ENCODE data around the gene RANBP3.
A peak's percentile ranks its signal among the peaks of the same experiment; 100 is the strongest.
"Not testable (repeated sequence)": the region's sequence is repeated elsewhere in the genome, so short reads cannot be mapped to it uniquely, and the experiment has no call there.

RANBP3 gene

DNA sequence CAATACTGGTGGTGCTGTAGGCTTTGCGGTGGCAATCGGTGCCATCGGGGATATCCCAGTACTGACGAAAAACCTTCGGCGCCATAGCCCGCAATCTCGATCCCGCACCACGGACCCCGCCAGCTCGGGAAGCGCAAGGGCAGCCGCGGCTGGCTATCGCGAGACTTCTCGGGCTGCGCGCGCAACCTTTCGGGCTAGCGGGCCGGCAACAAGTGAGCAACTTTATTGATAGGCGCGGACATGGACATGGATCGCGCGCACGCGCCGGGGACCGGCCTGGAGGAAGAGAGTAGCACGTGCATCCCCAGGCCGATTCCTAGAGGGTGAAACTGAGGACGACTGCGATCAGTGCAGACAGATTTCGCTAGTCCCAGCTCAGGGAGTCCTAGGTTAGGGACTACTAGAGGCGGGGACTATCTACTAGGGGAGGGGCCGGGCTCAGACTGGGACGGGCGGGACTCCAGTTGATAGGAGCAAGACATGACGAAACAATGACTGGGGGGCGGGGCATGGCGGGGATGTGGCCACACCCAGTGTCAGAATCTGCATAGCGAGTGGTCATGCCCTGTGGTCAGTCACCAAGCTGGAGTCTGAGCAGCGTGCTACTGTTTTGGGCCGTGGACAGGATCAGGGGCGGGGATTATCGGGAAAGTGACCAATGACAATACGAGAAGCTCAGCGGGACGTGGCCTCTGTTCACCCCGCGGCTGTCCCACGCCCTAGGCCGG, 74.2 kb downstream of the RANBP3 start, which contains the start of gene NDUFA11:
TSS of gene NDUFA11 (minus strand) at position 167 of the 728 bp plus-strand sequence. CDS start at position 85, 82 bp downstream.
- DNase-seq (ENCODE audit: low read depth) = peak; percentile 93

DNA sequence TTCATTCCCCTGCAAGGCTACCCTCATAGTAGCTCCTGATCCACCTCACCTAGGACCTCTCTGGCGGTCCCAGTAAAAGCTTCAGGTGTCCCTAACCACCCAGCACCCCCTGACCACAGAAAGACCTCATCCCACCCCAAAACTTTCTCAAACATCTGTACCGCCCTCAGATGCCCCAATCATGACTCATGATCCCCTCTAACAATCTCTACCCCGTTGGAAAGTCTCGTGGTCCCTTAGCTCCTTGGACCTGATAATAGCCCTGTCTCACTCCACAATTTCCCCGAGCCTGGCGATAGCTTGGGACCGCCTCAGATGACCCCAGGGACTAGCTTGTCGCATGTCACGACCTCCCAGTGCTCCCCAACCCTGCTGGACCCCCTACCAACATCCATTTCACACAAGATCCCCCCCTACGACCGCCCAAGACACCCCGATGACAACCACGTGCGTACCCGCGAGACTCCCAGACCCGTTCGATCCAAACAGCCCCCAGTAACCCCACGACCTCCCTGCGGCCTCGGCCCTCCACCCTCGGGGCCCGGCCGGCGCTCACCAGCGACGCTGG, 74.8 kb downstream of the RANBP3 start:
- no peak for DNase-seq (ENCODE audit: low read depth)

DNA sequence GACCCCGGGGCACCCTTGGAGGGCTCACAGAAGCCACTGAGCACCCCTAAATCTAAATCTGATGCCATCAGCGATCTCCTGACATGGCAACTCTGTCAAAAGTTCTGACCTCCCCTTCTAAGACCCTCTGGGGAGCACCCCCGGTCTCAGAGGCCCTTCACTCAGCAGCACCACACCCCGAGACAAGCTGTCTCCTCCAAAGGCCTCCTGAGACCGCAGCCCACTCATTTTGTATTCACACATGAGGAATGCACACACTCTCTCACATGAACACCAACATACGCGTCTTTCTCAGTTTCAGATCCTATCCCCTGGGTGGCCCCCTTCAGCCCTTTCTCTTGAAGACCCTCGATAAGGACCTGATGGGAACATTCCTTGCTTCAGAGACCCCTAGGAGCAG, 77.0 kb downstream of the RANBP3 start:
- no peak for DNase-seq (ENCODE audit: low read depth)

DNA sequence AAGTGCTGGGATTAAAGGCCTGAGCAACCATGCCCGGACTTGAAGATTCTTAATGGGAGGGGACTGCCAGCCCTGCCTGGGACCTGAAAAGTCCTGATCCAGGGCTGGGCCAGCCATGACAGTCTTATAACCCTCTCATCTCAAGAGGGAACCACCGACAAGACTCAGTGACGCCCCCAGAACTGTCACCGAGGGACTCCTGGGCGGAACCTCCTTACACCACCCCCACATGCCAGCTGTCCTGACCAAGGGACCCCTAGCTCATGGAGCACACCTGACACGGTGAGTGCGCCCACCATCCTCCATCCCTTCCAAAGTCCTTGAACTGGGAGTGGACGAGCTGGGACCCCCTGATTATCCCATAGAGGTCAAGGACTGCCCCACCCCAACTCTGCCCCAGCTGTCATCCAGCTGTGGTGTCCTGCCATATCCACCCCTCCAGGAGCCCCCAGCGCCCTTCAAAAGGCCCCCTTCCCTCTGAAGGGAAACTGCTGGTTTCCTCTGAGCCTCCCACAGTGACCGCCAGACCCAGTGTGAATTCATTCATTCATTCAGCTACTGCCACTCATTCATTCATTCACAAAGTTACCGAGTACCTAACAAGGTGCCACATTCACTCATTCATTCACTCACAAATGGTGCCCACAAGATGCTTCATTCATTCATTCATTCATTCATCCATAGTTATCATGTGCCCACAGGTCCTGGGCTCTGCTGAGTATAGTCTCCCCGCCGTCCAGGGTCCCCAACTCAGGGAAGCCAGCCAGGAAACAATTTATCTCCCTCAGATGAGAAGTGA, 78.0 kb downstream of the RANBP3 start:
- no peak for DNase-seq (ENCODE audit: low read depth)

DNA sequence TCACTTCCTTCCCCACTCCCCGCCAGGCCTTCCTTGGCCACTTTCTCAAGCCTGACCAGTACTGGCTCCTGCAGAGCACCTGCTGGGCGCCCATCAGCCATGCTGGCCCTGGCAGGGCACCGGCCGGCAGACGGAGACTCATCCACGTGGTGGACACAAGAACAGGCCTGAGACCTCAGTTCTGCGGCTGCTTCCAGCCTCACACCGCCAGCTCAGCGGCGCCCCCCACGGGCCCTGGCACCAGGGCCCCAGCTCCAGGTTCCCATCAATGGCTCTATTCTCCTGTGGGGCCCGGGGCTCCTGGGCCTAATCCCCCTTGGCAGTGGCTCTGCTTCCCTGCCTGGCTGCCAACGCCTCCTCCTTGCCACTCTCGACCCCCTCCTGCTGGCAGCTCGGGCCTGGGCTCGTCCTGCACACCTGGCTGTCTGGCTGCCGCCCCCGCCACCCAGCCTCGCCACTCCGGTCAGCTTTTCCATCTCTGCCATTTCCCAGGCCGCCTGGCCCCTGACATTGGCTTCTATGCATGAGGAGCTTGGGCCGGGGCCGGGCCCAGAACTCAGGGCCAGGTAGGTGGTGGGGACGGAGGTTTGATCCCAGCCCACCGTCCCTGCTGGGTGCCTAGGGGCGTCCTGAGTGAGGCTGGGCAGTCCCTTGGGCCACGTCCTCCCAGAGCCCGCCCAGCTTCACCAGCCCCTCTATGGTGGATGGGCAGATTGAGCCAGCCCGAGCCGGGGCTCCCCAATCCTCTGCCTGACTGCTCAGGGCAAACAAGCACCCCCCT, 80.6 kb downstream of the RANBP3 start:
- DNase-seq (ENCODE audit: low read depth) = no peak

DNA sequence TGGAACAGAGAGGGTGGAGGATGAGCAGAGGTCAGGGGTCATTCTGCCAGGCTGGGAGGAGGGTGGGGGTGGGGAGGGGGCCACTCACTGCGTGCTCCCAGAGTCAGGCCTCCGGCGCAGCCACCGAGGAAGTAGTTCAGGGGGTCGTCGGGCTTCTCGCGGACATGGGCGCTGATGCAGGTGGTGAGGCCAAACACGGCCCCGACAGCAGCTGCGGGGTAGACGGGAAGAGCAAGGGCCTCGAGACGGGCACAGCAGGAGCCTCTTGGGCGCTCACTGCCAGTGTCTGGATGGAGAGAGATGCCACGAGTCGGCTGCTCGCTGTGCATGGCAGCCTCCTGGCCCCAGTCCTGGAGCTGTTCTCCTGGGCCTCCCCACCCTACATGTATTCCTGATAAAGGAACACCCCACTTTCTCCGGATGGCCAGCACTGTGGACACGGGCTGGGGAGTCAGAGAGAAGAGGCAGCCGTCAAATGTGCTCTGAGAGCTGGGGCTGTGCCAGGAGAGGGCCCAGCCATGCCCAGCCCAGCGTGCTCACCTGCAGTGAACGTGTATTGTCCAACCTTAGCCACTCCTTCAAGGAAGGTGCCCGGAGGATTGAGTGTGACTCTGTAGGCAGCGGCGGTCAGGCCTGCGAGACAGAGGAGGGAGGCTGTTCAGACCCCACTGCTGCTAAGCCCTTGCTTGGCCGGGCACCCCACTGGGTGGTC, 81.4 kb downstream of the RANBP3 start:
- DNase-seq (ENCODE audit: low read depth) = no peak

DNA sequence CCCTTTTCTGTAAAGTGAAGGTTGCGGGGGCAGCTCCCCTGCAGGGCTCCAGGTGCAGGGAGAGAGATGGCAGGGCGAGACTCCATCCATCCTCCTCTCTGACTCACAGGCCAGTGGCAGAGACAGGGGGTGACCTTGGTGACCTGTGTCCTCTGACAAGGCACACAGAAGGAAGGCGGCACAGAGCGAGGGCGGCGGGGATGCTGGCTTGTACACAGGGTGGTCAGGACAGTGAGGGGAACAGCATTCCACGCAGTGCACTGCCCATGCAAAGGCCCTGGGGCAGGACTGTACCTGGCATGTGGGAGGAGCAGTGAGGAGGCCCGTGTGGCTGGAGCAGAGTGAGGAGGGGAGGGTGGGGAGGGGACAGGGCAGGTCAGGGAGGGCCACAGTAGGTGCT, 82.0 kb downstream of the RANBP3 start:
- no peak for DNase-seq (ENCODE audit: low read depth)

DNA sequence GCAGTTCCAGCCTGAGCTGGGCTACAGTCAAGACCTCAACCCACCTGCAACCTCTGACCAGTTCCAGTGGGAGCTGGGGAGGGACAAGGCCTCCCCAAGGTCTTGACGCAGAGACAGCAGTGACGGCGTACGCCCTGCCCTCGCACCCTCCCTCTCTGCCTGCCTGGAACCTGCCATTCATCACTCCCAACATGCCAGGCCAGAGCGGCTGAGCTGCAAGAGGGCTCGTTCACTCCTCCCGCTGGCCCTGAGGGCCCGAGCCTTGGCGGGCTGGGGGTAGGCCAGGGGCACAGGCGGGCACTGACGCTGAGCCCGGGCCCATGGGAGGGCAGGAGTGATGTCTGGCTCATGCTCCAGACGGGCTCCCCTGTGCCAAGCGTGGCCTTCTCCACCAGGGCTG, 82.5 kb downstream of the RANBP3 start:
- DNase-seq (ENCODE audit: low read depth) = no peak

DNA sequence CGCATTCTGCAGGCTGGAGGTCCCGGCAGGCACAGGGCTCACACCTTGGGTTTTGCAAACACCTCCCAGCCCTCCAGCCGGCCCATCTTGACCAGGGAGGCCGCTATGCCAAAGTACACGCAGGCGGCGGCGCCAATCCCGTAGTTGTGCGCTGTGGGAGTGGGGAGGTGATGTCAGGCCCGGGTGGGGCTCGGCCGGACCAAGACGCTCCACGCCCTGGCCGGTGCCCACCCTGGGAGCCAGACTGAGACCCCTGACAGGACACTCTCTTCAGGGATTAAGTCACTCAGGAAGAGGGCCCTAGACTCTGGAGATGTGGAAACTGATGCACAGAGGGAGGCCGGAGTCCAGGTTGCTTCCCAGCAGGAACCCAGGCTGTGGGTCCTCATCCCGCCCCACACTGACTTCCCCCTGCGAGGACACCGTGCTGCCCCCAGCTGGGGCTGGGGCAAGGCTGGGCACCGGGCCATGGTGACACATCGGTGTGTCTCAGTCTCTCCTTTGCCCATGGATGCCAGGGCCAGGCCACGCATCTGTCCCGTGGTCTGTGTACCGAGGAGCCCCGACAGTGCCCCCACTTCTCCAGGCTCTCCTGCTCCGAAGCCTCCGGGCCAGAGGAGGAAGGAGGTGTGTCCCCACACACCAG, 83.1 kb downstream of the RANBP3 start:
- no peak for DNase-seq (ENCODE audit: low read depth)

DNA sequence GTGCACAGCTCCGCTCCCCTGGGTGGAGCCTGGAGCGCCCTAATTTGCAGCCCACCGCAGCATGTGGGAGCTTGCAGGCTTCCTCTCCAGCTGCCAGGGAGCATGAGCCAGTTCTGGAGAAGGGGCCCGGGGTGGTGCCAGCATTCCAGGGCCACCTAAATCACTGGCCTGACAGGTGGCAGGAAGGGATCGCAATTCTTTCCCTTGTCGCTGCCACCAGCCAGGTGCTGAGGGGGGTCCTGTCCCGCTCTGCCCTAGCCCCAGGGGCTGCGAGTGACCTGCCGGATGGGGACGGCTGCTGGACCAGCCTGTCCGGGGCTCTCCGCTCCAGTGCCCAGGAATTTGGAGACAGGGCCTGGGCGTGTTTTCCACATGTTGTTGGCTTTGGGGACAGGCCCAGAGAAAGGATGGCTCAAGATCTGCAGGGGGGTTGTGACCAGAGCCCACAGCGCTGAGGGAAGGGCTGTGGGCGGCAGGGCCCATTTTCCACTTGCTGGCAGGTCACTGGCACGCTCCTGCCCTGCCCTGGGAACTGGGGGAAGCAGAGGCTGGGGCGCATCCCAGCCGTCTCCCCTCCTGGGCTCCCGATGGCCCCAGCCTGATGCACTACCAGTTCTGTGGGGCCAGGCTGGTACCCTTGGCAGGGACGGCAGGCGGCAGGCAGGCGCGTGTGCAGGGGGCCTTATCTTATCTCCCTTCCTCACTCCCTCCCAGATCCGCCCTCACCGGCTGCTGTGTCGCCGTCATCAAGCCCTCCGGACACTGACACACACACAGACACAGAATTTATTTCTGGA, 83.8 kb downstream of the RANBP3 start:
- no peak for DNase-seq (ENCODE audit: low read depth)

DNA sequence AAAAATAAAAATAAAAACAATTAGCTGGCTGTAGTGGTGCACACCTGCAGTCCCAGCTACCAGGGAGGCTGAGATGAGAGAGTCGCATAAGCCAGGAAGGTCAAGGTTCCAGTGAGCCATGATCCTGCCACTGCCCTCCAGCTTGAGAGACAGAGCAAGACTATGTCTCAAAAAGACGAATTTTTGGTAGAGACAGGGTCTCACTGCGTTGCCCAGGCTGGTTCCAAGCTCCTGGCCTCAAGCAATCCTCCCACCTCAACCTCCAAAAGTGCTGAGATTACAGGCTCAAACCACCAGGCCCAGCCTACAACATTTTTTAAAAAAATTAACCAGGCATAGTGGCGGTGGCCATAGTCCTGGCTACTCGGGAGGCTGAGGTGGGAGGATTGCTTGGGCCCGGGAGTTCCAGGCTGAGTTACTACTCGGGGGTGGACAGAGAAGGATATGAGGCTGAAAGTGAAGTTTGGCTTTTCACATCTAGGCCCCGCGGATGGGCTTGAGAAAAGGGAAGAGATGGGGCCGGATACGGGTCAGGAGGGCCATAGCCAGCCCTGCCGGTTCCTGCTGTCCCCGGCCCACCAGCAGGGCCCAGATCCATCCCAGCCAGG, 84.5 kb downstream of the RANBP3 start:
- no peak for DNase-seq (ENCODE audit: low read depth)

DNA sequence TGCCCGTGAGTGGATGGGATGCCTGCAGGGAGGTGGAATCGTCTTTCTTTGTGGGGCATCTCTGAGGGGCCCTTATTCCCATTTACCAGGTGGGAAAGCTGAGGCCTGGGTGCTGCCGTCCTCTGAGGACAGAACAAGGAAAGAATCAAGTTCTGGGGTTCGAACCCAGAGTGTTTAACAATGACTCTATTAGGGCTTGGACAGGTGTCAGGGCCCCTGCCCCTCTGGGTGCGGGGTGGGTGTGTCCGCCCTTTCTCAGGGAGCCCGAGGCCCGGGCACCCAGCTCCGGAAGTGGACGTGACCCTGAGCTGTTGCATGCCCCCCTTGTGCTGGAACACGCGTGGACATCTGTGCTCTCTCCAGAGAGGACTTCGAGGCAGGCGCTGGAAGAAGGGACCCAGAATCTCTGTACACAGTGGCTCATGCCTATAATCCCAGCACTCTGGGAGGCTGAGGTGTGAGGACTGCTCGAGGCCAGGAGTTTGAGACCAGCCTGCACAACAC, 85.1 kb downstream of the RANBP3 start:
- no peak for DNase-seq (ENCODE audit: low read depth)

DNA sequence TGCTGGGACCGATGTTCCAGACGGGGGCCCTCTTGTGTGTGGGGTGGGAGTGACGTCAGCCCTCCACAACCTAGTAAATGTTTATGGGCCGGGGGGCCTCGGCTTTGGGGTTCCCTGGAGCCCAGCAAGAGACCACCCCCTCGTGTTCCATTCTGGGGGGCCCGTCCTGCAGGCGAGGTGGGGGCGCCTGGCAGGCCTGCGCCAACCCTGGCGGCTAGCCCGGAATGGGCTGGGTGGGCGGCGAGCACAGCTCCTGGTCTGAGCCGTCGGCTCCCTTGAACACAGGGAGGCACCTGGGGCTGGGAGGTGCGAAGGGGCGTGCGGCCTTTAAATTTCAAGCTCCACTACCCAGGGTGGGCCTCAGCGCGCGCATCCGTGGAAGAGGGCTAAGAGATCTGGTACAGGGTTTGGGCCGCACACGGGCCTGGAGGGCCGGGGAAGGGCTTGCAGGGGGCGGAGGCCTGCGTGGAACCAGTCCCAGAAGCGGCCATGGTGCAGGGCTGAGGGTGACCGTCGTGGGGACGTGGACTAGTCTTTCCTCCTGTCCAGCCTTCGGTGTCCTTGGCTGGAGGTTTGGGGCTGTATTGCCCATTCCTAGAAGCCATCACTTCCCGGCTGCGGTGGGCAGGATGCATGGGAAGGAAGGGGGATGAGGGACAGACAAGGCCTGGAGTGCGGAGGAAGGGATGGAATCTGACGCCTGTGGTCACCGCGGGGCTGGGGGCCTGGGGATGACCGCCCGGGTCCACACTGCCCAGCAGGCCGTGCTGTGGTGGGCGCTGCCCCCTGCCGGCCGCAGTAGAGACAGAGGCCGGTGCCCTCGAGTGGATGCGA, 85.8 kb downstream of the RANBP3 start:
- no peak for DNase-seq (ENCODE audit: low read depth)

DNA sequence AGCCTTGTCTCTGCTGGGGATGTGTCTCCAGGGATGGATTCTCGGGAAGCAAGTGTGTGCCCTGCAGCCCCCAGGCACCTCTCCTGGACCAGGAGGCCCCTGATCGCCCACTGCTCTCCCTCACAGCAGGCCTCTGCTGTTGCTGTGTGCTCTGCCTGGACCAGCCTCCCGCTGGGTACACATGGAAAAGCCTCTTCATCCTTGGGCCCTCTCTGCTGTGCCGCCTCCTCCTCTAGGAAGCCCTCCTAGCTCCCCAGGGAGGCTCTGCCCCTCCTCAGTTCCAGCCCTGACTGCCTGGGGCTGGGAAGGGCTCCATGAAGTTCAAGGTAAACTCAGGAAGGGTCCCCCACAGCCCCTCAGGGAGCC, 86.4 kb downstream of the RANBP3 start:
- no peak for DNase-seq (ENCODE audit: low read depth)

DNA sequence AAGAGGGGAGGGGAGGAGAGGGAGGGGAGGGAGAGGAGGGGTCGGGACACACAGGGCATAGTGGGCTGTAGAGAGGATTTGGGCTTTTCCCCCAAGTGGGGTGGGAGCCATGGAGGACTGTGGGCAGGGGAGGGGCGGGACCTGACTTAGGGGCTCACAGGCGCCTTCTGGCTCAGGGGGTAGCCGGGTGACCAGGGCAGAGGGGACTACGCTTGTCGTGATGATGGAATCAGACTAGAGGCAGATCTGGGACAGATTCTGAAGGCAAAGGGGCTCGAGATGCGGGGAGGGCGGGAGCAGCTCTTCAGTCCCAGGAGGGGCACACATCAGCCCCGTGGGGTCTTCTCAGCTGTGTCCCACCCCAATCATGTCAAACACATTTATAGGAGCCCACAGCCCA, 87.8 kb downstream of the RANBP3 start:
- DNase-seq (ENCODE audit: low read depth) = no peak

DNA sequence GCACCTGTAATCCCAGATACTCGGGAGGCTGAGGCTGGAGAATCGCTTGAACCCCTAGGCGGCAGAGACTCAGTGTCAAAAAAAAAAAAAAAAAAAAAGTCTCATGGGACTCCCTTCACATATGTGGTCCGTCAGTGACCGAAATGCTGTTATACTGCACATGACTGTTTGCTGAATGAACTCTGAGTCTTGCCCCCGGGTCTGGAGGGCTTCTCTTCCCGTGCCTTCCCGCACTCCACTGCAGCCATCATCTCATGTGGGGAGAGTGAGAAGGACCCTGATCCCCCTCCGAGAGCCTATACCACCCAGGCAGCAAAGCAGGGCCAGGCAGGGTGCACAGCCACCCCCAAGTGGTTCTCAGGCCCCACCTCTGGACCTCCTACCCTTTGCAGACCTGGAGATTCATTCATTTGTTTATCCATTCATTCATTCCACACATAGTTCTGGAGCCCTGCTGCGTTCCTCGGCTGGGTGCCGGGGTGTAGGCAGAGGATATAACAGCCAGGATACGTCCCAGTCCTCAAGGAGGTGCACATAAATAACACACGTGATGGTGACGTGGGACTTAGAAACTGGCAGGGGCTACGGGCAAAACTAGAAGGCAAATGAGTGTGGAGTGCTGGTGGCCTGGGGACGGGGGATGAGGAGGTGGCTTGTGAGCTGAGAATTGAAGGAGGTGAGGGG, 88.5 kb downstream of the RANBP3 start:
- no peak for DNase-seq (ENCODE audit: low read depth)

DNA sequence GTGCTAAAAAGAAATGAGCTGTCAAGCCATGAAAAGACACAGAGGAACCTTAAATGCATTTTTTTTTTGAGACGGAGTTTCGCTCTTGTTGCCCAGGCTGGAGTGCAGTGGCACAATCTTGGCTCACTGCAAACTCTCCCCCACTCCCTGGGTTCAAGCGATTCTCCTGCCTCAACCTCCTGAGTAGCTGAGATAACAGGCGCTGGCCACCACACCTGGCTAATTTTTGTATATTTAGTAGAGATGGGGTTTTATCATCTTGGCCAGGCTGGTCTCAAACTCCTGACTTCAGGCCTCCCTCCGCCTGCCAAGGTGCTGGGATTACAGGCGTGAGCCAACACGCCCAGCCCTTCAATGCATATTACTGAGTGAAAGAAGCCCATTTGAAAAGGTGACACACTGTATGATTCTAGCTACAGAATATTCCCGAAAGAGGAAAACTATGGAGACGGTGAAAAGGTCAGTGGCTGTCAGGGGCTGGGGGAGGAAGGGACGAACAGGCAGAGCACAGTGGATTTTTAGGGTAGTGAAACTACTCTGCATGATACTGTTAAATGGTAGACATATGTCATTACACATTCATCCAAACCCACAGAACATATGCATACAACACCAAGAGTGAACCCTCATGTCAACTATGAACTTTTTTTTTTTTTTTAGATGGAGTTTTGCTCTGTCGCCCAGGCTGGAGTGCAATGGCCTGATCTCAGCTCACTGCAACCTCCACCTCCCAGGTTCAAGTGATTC, 93.7 kb downstream of the RANBP3 start:
- DNase-seq (ENCODE audit: low read depth) = not testable (repeated sequence)
